Vagina (tissue), 2 donors: ENCODE results near the gene EHMT1.

ENCODE experiments used
- CTCF ChIP-seq, 3 experiments: fragments of 450-650 bp in 2 of 3; fragments of 200-600 bp in 1 of 3; sonication (generic) in 1 of 3; IDR thresholded peaks; one replicate each; pipeline ENCODE4 v1.5.1; 2017 to 2019; ENCODE audit warnings: antibody characterized with exemption in 3 of 3, mild to moderate bottlenecking in 2 of 3, moderate library complexity in 2 of 3
- POLR2A ChIP-seq, 2 donors: fragments of 450-650 bp; IDR thresholded peaks; one replicate each; pipeline ENCODE4 v1.6.1; 2017; ENCODE audit warnings: antibody characterized with exemption in 2 of 2, mild to moderate bottlenecking in 2 of 2, moderate library complexity in 2 of 2

- TF ChIP-seq CTCF (IDR thresholded peaks at IDR 0.05) (no peak), POLR2A (IDR thresholded peaks at IDR 0.05) (no peak)
These were observed 38.8 kb downstream of the EHMT1 start for GRCh38 chr9:137657606-137658005.
